PFSK-1 (cell line): ENCODE data around the gene PHF19.

ENCODE experiments used
- FOXP2 ChIP-seq: optimal IDR thresholded peaks from 2 replicates; pipeline ENCODE3; 2011; ENCODE audit warnings: borderline replicate concordance, control low read depth, inconsistent platforms; ENCODE audit not compliant: insufficient read depth; ENCODE audit errors: extremely low read length, extremely low read depth
- POLR2AphosphoS5 ChIP-seq: IDR thresholded peaks from 2 replicates; pipeline ENCODE4 v1.6.1; 2012; ENCODE audit warnings: low read depth, mild to moderate bottlenecking, control low read depth, low read length, moderate library complexity
- SIN3A ChIP-seq: IDR thresholded peaks from 2 replicates; pipeline ENCODE4 v1.6.1; 2012; ENCODE audit warnings: mild to moderate bottlenecking, low read length, moderate library complexity, borderline replicate concordance; ENCODE audit not compliant: insufficient read depth
- TAF1 ChIP-seq: IDR thresholded peaks from 2 replicates; pipeline ENCODE4 v1.6.1; 2012; ENCODE audit warnings: low read length, control low read depth, borderline replicate concordance; ENCODE audit not compliant: insufficient read depth
- TF ChIP-seq, protein P1 (sequence below), 2 experiments: IDR thresholded peaks; 2 replicates each; pipeline versions ENCODE4 v1.6.1 to v1.8.0; 2011 to 2012; ENCODE audit warnings: low read depth in 2 of 2, low read length in 2 of 2, control low read depth in 1 of 2, inconsistent platforms in 1 of 2, mild to moderate bottlenecking in 1 of 2, moderate library complexity in 1 of 2; ENCODE audit not compliant: insufficient read depth in 1 of 2

The PHF19 gene

DNA sequence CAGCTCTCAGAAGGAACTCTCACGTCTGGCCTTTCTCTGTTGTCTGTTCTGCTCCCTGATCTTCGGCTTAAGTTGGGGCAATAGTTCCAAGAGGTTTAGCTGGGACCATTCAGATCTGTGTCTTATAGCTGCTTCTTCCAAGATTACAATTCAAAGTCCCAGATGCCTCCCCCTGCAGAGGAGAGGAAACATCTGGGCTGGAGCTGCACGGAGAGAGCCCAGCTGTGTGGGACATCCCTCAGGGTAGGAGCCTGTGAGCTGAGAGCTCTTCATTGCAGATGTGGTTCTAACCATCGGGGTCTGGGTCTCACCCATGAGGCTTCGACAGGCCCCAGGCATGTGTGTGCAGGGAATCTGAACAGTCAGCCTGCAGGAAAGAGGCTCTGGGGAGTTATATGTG, 9.0 kb upstream of the PHF19 start:
- TF ChIP-seq FOXP2 (no peak), TAF1 (no peak), POLR2AphosphoS5 (no peak), SIN3A (no peak)
- TF ChIP-seq, protein P1, sequence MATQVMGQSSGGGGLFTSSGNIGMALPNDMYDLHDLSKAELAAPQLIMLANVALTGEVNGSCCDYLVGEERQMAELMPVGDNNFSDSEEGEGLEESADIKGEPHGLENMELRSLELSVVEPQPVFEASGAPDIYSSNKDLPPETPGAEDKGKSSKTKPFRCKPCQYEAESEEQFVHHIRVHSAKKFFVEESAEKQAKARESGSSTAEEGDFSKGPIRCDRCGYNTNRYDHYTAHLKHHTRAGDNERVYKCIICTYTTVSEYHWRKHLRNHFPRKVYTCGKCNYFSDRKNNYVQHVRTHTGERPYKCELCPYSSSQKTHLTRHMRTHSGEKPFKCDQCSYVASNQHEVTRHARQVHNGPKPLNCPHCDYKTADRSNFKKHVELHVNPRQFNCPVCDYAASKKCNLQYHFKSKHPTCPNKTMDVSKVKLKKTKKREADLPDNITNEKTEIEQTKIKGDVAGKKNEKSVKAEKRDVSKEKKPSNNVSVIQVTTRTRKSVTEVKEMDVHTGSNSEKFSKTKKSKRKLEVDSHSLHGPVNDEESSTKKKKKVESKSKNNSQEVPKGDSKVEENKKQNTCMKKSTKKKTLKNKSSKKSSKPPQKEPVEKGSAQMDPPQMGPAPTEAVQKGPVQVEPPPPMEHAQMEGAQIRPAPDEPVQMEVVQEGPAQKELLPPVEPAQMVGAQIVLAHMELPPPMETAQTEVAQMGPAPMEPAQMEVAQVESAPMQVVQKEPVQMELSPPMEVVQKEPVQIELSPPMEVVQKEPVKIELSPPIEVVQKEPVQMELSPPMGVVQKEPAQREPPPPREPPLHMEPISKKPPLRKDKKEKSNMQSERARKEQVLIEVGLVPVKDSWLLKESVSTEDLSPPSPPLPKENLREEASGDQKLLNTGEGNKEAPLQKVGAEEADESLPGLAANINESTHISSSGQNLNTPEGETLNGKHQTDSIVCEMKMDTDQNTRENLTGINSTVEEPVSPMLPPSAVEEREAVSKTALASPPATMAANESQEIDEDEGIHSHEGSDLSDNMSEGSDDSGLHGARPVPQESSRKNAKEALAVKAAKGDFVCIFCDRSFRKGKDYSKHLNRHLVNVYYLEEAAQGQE (IDR thresholded peaks at IDR 0.05; ENCODE audit: insufficient read depth in 1 of 2, low read depth in 2 of 2, low read length in 2 of 2) = no peak

DNA sequence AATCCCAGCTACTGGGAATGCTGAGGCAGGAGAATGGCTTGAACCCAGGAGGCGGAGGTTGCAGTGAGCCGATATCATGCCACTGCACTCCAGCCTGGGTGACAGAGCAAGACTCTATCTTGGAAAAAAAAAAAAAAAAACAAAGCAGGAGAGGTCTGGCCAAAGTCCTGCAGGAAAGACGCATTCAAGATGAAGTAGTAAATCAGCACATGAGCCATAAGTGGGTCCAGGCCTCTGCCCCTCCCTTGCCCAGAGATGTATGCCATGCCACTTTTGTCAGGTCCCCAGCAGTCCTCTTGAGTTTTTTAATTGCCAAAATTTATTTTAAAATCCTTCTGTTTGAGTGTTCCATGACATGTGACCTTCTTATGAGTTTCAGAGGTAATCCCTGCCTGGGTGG, 8.5 kb upstream of the PHF19 start:
- TF ChIP-seq POLR2AphosphoS5 (no peak), FOXP2 (no peak), TAF1 (no peak), SIN3A (no peak)
- TF ChIP-seq, protein P1 (IDR thresholded peaks at IDR 0.05; ENCODE audit: insufficient read depth in 1 of 2, low read depth in 2 of 2, low read length in 2 of 2) = no peak

DNA sequence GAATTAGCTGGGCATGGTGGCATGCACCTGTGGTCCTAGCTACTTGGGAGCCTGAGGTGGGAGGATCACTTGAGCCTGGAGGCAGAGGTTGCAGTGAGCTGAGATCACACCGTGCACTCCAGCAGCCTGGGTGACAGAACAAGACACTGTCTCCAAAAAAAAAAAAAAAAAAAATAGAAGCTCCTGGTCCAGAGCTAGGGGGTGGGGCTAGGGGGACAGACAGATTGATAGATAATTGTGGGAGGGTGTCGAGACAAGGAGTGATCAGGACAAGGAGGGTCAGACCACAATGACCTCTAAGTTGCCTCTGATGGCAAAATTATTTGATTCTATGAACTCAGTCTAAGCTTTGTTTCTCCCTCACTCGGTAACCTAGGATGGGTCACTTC, 6.6 kb upstream of the PHF19 start:
- no peak for TF ChIP-seq FOXP2
- TF ChIP-seq, protein P1 (IDR thresholded peaks at IDR 0.05; ENCODE audit: insufficient read depth in 1 of 2, low read depth in 2 of 2, low read length in 2 of 2) = no peak
- TF ChIP-seq POLR2AphosphoS5 = no peak
- no peak for TF ChIP-seq SIN3A
- no peak for TF ChIP-seq TAF1

DNA sequence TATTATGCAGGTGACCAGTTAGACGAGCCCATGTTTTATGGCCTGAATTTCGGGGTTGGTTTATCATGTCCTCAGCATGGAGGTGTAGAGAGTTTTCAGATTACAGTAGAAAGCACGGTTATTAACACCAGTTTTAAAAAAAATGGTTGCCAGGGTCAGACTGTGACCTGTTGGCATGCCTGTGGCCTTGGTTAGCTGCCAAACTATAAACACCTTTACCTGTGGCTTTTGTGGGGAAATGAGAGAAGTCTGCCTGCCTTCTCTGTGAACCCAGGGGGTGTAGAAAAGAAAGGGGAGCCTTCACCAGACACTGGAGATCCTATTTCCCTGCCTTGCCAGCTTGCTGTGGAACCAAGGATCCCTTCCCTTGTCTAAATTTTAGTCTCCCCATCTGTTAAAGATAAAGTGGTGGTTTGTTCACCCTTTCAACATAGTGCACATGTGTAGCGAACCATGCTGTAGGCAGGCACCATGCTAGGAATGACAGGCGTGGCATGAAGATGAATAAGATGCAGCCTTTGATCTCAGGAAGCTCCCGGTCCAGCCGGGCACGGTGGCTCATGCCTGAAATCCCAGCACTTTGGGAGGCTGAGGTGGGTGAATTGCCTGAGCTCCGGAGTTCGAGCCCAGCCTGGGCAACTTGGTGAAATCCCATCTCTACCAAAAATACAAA, 6.1 kb upstream of the PHF19 start:
- TF ChIP-seq POLR2AphosphoS5 = no peak
- no peak for TF ChIP-seq SIN3A
- TF ChIP-seq TAF1 = no peak
- no peak for TF ChIP-seq FOXP2
- TF ChIP-seq, protein P1 (IDR thresholded peaks at IDR 0.05; ENCODE audit: insufficient read depth in 1 of 2, low read depth in 2 of 2, low read length in 2 of 2) = no peak
